Stimulated activated CD4-positive, alpha-beta T cell treated with anti-CD3 and anti-CD28 coated beads, TNF-alpha, amount 100 ng/mL, for 4 hours (primary cell): Measurements from ENCODE around the gene BMPR2.

ENCODE experiments used
- DNase-seq, 3 experiments: peaks; one replicate each; pipeline ENCODE4 v3.0.0-alpha.2; 2020; ENCODE audit warnings: low read depth in 3 of 3

BMPR2 gene

GRCh38 chr2:202592566-202592965 lies 216.4 kb downstream of the BMPR2 start:
- no peak for DNase-seq

- DNase-seq: no peak
These were observed 223.0 kb downstream of the BMPR2 start for GRCh38 chr2:202599105-202599504.

GRCh38 chr2:202599911-202600310 lies 223.8 kb downstream of the BMPR2 start:
- no peak for DNase-seq

GRCh38 chr2:202604699-202605098 lies 228.6 kb downstream of the BMPR2 start:
- no peak for DNase-seq

GRCh38 chr2:202605174-202605573 lies 229.0 kb downstream of the BMPR2 start:
- no peak for DNase-seq

GRCh38 chr2:202608142-202608852 lies 232.2 kb downstream of the BMPR2 start:
- DNase-seq: no peak

- no peak for DNase-seq
These were observed 233.4 kb downstream of the BMPR2 start for GRCh38 chr2:202609381-202610145.

GRCh38 chr2:202610380-202610779 lies 234.3 kb downstream of the BMPR2 start:
- DNase-seq: no peak

- no peak for DNase-seq
These were observed 236.0 kb downstream of the BMPR2 start for GRCh38 chr2:202612145-202612544.

GRCh38 chr2:202613479-202613878 lies 237.4 kb downstream of the BMPR2 start:
- DNase-seq: no peak
